GM23338 (cell line): ENCODE data around the gene UGT1A10. TPM values are rescaled to one million over a fixed set of nuclear protein-coding genes. Genes with fewer than 3 reads are reported as not detected.

Source experiments
- ATAC-seq: fragments of 200-7000 bp; cut with Tn5 transposase; 3 replicates; pipeline ENCODE4 v1.9.1; 2020
- DNase-seq: peaks from one replicate; pipeline ENCODE4 v3.0.0-alpha.2; 2015; ENCODE audit warnings: low spot score
- H2AFZ ChIP-seq: fragments of 200-600 bp; sonication (generic); 2 replicates; pipeline ENCODE4 v1.8.0; 2016; ENCODE audit warnings: antibody characterized with exemption, mild to moderate bottlenecking, moderate library complexity
- H3F3A ChIP-seq: fragments of 200-600 bp; sonication (generic); replicated peaks from 2 replicates; pipeline ENCODE4 v1.8.0; 2017; ENCODE audit warnings: antibody characterized with exemption, mixed run types, low read depth
- H3K27ac ChIP-seq: fragments of 200-600 bp; sonication (generic); 2 replicates; pipeline ENCODE4 v1.6.1; 2016; ENCODE audit warnings: low read depth
- H3K27me3 ChIP-seq: fragments of 200-600 bp; sonication (generic); 2 replicates; pipeline ENCODE4 v1.8.0; 2016; ENCODE audit warnings: mild to moderate bottlenecking, mixed run types, moderate library complexity; ENCODE audit not compliant: insufficient read depth
- H3K36me3 ChIP-seq: fragments of 200-600 bp; sonication (generic); 2 replicates; pipeline ENCODE4 v1.8.0; 2016; ENCODE audit warnings: mild to moderate bottlenecking; ENCODE audit not compliant: insufficient read depth
- H3K4me1 ChIP-seq: fragments of 200-600 bp; sonication (generic); 2 replicates; pipeline ENCODE4 v1.8.0; 2016; ENCODE audit warnings: mild to moderate bottlenecking, moderate library complexity; ENCODE audit not compliant: insufficient read depth
- H3K4me2 ChIP-seq: fragments of 200-600 bp; sonication (generic); 2 replicates; pipeline ENCODE4 v1.7.1; 2017; ENCODE audit warnings: mixed run types
- H3K4me3 ChIP-seq: fragments of 200-600 bp; sonication (generic); 2 replicates; pipeline ENCODE4 v1.6.1; 2016; ENCODE audit warnings: mixed run types
- H3K79me2 ChIP-seq: fragments of 200-600 bp; sonication (generic); replicated peaks from 2 replicates; pipeline ENCODE4 v1.8.0; 2017; ENCODE audit warnings: mild to moderate bottlenecking; ENCODE audit not compliant: insufficient read depth
- H3K9me2 ChIP-seq: fragments of 200-600 bp; sonication (generic); 2 replicates; pipeline ENCODE4 v1.8.0; 2017; ENCODE audit not compliant: insufficient read depth
- H4K20me1 ChIP-seq: fragments of 200-600 bp; sonication (generic); replicated peaks from 2 replicates; pipeline ENCODE4 v1.8.0; 2017; ENCODE audit warnings: mild to moderate bottlenecking; ENCODE audit not compliant: insufficient read depth
- H3K27ac Mint-ChIP-seq: 2 replicates; pipeline ENCODE4 v1.8.0; 2020; ENCODE audit warnings: inconsistent platforms, mild to moderate bottlenecking, moderate library complexity, mixed read lengths
- H3K27me3 Mint-ChIP-seq: 3 replicates; pipeline ENCODE4 v1.8.0; 2022; ENCODE audit warnings: low read depth, mild to moderate bottlenecking, moderate library complexity, mixed read lengths, inconsistent platforms; ENCODE audit not compliant: insufficient read depth, poor library complexity
- H3K36me3 Mint-ChIP-seq: 3 replicates; pipeline ENCODE4 v1.8.0; 2021; ENCODE audit warnings: low read depth, mild to moderate bottlenecking, inconsistent platforms, moderate library complexity, mixed read lengths
- H3K4me1 Mint-ChIP-seq: 3 replicates; pipeline ENCODE4 v1.8.0; 2020; ENCODE audit warnings: mild to moderate bottlenecking, inconsistent platforms, mixed read lengths
- H3K4me3 Mint-ChIP-seq: 3 replicates; pipeline ENCODE4 v1.8.0; 2021; ENCODE audit warnings: moderate library complexity, mild to moderate bottlenecking, inconsistent platforms, mixed read lengths
- H3K9me3 Mint-ChIP-seq: 3 replicates; pipeline ENCODE4 v1.8.0; 2020; ENCODE audit warnings: moderate library complexity, mild to moderate bottlenecking, inconsistent platforms, mixed read lengths
- CREB1 ChIP-seq: fragments of 250-450 bp; sonication (Bioruptor Pico); IDR thresholded peaks from 2 replicates; pipeline ENCODE4 v1.5.0; 2020; ENCODE audit warnings: low read depth, mild to moderate bottlenecking, moderate library complexity
- EZH2 ChIP-seq: fragments of 200-600 bp; sonication (generic); IDR thresholded peaks from one replicate; pipeline ENCODE4 v1.8.0; 2017; ENCODE audit warnings: antibody characterized with exemption, mild to moderate bottlenecking, low read depth; ENCODE audit not compliant: unreplicated experiment
- EZH2phosphoT487 ChIP-seq: fragments of 200-600 bp; sonication (generic); IDR thresholded peaks from one replicate; pipeline ENCODE4 v1.8.1; 2018; ENCODE audit warnings: antibody characterized with exemption; ENCODE audit not compliant: unreplicated experiment
- JUNB ChIP-seq: IDR thresholded peaks from one replicate; pipeline ENCODE4 v1.6.1; 2016; ENCODE audit warnings: antibody characterized with exemption; ENCODE audit not compliant: unreplicated experiment
- NANOG ChIP-seq: IDR thresholded peaks from 2 replicates; pipeline ENCODE4 v1.6.1; 2016; ENCODE audit warnings: antibody characterized with exemption, borderline replicate concordance
- POLR2AphosphoS5 ChIP-seq: IDR thresholded peaks from 2 replicates; pipeline ENCODE4 v1.6.1; 2016; ENCODE audit warnings: antibody characterized with exemption, low read depth
- STAT1 ChIP-seq: IDR thresholded peaks from one replicate; pipeline ENCODE4 v1.6.1; 2016; ENCODE audit warnings: antibody characterized with exemption; ENCODE audit not compliant: unreplicated experiment
- ZNF114 ChIP-seq: fragments of 250-450 bp; sonication (Bioruptor Pico); IDR thresholded peaks from 2 replicates; pipeline ENCODE4 v1.5.0; 2020; ENCODE audit warnings: mild to moderate bottlenecking, moderate library complexity
- ZNF331 ChIP-seq: fragments of 250-450 bp; sonication (Bioruptor Pico); IDR thresholded peaks from 2 replicates; pipeline ENCODE4 v1.5.0; 2020; ENCODE audit warnings: low read depth, mild to moderate bottlenecking, moderate library complexity
- polyA plus RNA-seq: library from polyadenylated mRNA; unstranded; fragments of >200 nt; fragmentation: Nextera tagmentation; extraction: Ambion mirVana; gene quantifications from 2 replicates; pipeline ENCODE4 v1.2.1, GENCODE V29; 2016
- total RNA-seq: library from RNA; depleted of rRNA; stranded (reverse); fragments of >200 nt; shearing (Covaris generic); gene quantifications from 2 replicates; pipeline ENCODE4 v1.2.3, GENCODE V29; 2014
- TF ChIP-seq, protein P1 (sequence below): IDR thresholded peaks from 2 replicates; pipeline ENCODE4 v1.6.1; 2016; ENCODE audit warnings: antibody characterized with exemption
- TF ChIP-seq, protein P2 (sequence below): IDR thresholded peaks from one replicate; pipeline ENCODE4 v1.6.1; 2018; ENCODE audit warnings: antibody characterized with exemption; ENCODE audit not compliant: unreplicated experiment
- TF ChIP-seq, protein P3 (sequence below): fragments of 250-450 bp; sonication (Bioruptor Pico); IDR thresholded peaks from 2 replicates; pipeline ENCODE4 v1.5.0; 2020; ENCODE audit warnings: mild to moderate bottlenecking, moderate library complexity
- TF ChIP-seq, protein P4 (sequence below), 2 experiments: fragments of 200-600 bp in 1 of 2; sonication (generic) in 1 of 2; conservative IDR thresholded peaks; 2 replicates each; pipeline versions ENCODE4 v1.5.1 to v1.6.1; 2016 to 2017; ENCODE audit warnings: antibody characterized with exemption in 2 of 2, low read depth in 2 of 2, mild to moderate bottlenecking in 2 of 2, moderate library complexity in 1 of 2

Gene UGT1A10
- total and polyA plus RNA-seq, 2 experiments from 2014 or later, result not detected

DNA sequence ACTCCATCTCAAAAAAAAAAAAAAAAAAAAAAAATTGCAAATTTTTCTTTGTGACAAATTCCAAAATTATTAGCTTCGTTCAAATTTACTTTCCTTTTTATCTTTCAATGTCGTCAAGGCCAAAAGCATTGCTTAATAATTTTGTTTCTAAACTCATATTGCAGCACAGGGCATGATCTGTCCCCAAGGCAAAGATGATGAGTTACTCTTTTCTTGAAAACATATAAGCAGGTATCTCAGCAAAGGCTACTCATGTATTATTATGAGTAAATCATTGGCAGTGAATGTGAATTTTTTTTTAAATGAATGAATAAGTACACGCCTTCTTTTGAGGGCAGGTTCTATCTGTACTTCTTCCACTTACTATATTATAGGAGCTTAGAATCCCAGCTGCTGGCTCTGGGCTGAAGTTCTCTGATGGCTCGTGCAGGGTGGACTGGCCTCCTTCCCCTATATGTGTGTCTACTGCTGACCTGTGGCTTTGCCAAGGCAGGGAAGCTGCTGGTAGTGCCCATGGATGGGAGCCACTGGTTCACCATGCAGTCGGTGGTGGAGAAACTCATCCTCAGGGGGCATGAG lies 45.4 kb downstream of the UGT1A10 start, which contains the start of gene UGT1A7:
TSS of gene UGT1A7 (plus strand) at position 381 of the 579 bp plus-strand sequence. CDS start at position 418, 37 bp downstream.
- H3K4me2 ChIP-seq, result no peak within 1 kb of the TSS
- ATAC-seq (no peak), DNase-seq (no peak)
- H3F3A ChIP-seq, result no peaks in the 10 kb centered on the region
- no peak within 1 kb of the TSS for H2AFZ ChIP-seq
- H3K9me2 ChIP-seq, result no peaks in the 10 kb centered on the region
- H3K4me1 ChIP-seq, result no peaks in the 10 kb centered on the region
- no peaks in the 10 kb centered on the region; the same call in 1 of the 2 replicates for H4K20me1 ChIP-seq
- Mint-ChIP-seq H3K4me1 (no peaks in the 10 kb centered on the region), H3K27me3 (peaks cover 4% of the 10 kb centered on the region), H3K27ac (no peak within 1 kb of the TSS), H3K36me3 (no peaks in the 10 kb centered on the region), H3K4me3 (no peak within 1 kb of the TSS), H3K9me3 (no peaks in the 10 kb centered on the region)
- no peak within 1 kb of the TSS for H3K4me3 ChIP-seq
- no peaks in the 10 kb centered on the region for H3K27me3 ChIP-seq
- no peak within 1 kb of the TSS for H3K27ac ChIP-seq
- no peaks in the 10 kb centered on the region for H3K36me3 ChIP-seq
- H3K79me2 ChIP-seq, result no peaks in the 10 kb centered on the region
- TF ChIP-seq, protein P1, sequence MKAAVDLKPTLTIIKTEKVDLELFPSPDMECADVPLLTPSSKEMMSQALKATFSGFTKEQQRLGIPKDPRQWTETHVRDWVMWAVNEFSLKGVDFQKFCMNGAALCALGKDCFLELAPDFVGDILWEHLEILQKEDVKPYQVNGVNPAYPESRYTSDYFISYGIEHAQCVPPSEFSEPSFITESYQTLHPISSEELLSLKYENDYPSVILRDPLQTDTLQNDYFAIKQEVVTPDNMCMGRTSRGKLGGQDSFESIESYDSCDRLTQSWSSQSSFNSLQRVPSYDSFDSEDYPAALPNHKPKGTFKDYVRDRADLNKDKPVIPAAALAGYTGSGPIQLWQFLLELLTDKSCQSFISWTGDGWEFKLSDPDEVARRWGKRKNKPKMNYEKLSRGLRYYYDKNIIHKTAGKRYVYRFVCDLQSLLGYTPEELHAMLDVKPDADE, result no peak
- no peak for TF ChIP-seq NANOG
- TF ChIP-seq JUNB, result no peak
- no peak for TF ChIP-seq EZH2
- TF ChIP-seq, protein P2, sequence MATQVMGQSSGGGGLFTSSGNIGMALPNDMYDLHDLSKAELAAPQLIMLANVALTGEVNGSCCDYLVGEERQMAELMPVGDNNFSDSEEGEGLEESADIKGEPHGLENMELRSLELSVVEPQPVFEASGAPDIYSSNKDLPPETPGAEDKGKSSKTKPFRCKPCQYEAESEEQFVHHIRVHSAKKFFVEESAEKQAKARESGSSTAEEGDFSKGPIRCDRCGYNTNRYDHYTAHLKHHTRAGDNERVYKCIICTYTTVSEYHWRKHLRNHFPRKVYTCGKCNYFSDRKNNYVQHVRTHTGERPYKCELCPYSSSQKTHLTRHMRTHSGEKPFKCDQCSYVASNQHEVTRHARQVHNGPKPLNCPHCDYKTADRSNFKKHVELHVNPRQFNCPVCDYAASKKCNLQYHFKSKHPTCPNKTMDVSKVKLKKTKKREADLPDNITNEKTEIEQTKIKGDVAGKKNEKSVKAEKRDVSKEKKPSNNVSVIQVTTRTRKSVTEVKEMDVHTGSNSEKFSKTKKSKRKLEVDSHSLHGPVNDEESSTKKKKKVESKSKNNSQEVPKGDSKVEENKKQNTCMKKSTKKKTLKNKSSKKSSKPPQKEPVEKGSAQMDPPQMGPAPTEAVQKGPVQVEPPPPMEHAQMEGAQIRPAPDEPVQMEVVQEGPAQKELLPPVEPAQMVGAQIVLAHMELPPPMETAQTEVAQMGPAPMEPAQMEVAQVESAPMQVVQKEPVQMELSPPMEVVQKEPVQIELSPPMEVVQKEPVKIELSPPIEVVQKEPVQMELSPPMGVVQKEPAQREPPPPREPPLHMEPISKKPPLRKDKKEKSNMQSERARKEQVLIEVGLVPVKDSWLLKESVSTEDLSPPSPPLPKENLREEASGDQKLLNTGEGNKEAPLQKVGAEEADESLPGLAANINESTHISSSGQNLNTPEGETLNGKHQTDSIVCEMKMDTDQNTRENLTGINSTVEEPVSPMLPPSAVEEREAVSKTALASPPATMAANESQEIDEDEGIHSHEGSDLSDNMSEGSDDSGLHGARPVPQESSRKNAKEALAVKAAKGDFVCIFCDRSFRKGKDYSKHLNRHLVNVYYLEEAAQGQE, result no peak
- no peak for TF ChIP-seq CREB1 (CRISPR knock-in tag)
- TF ChIP-seq EZH2phosphoT487, result no peak
- TF ChIP-seq, protein P3, sequence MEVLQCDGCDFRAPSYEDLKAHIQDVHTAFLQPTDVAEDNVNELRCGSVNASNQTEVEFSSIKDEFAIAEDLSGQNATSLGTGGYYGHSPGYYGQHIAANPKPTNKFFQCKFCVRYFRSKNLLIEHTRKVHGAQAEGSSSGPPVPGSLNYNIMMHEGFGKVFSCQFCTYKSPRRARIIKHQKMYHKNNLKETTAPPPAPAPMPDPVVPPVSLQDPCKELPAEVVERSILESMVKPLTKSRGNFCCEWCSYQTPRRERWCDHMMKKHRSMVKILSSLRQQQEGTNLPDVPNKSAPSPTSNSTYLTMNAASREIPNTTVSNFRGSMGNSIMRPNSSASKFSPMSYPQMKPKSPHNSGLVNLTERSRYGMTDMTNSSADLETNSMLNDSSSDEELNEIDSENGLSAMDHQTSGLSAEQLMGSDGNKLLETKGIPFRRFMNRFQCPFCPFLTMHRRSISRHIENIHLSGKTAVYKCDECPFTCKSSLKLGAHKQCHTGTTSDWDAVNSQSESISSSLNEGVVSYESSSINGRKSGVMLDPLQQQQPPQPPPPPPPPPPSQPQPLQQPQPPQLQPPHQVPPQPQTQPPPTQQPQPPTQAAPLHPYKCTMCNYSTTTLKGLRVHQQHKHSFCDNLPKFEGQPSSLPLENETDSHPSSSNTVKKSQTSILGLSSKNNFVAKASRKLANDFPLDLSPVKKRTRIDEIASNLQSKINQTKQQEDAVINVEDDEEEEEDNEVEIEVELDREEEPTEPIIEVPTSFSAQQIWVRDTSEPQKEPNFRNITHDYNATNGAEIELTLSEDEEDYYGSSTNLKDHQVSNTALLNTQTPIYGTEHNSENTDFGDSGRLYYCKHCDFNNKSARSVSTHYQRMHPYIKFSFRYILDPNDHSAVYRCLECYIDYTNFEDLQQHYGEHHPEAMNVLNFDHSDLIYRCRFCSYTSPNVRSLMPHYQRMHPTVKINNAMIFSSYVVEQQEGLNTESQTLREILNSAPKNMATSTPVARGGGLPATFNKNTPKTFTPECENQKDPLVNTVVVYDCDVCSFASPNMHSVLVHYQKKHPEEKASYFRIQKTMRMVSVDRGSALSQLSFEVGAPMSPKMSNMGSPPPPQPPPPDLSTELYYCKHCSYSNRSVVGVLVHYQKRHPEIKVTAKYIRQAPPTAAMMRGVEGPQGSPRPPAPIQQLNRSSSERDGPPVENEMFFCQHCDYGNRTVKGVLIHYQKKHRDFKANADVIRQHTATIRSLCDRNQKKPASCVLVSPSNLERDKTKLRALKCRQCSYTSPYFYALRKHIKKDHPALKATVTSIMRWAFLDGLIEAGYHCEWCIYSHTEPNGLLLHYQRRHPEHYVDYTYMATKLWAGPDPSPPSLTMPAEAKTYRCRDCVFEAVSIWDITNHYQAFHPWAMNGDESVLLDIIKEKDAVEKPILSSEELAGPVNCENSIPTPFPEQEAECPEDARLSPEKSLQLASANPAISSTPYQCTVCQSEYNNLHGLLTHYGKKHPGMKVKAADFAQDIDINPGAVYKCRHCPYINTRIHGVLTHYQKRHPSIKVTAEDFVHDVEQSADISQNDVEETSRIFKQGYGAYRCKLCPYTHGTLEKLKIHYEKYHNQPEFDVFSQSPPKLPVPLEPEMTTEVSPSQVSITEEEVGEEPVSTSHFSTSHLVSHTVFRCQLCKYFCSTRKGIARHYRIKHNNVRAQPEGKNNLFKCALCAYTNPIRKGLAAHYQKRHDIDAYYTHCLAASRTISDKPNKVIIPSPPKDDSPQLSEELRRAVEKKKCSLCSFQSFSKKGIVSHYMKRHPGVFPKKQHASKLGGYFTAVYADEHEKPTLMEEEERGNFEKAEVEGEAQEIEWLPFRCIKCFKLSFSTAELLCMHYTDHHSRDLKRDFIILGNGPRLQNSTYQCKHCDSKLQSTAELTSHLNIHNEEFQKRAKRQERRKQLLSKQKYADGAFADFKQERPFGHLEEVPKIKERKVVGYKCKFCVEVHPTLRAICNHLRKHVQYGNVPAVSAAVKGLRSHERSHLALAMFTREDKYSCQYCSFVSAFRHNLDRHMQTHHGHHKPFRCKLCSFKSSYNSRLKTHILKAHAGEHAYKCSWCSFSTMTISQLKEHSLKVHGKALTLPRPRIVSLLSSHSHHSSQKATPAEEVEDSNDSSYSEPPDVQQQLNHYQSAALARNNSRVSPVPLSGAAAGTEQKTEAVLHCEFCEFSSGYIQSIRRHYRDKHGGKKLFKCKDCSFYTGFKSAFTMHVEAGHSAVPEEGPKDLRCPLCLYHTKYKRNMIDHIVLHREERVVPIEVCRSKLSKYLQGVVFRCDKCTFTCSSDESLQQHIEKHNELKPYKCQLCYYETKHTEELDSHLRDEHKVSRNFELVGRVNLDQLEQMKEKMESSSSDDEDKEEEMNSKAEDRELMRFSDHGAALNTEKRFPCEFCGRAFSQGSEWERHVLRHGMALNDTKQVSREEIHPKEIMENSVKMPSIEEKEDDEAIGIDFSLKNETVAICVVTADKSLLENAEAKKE, result no peak
- TF ChIP-seq ZNF114 (CRISPR knock-in tag), result no peak
- TF ChIP-seq, protein P4, sequence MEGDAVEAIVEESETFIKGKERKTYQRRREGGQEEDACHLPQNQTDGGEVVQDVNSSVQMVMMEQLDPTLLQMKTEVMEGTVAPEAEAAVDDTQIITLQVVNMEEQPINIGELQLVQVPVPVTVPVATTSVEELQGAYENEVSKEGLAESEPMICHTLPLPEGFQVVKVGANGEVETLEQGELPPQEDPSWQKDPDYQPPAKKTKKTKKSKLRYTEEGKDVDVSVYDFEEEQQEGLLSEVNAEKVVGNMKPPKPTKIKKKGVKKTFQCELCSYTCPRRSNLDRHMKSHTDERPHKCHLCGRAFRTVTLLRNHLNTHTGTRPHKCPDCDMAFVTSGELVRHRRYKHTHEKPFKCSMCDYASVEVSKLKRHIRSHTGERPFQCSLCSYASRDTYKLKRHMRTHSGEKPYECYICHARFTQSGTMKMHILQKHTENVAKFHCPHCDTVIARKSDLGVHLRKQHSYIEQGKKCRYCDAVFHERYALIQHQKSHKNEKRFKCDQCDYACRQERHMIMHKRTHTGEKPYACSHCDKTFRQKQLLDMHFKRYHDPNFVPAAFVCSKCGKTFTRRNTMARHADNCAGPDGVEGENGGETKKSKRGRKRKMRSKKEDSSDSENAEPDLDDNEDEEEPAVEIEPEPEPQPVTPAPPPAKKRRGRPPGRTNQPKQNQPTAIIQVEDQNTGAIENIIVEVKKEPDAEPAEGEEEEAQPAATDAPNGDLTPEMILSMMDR (conservative IDR thresholded peaks at IDR 0.05; ENCODE audit: low read depth in 2 of 2), result no peak
- no peak for TF ChIP-seq POLR2AphosphoS5
- no peak for TF ChIP-seq STAT1
- no peak for TF ChIP-seq ZNF331 (CRISPR knock-in tag)
